Measurements from ENCODE around the gene HOXC5. TPM values are rescaled to one million over a fixed set of nuclear protein-coding genes. Genes with fewer than 3 reads are reported as not detected.
A peak's percentile ranks its signal among the peaks of the same experiment; 100 is the strongest.

HOXC5 gene
- total RNA-seq, 1 experiment from 2014 or later = 1.1 TPM

DNA sequence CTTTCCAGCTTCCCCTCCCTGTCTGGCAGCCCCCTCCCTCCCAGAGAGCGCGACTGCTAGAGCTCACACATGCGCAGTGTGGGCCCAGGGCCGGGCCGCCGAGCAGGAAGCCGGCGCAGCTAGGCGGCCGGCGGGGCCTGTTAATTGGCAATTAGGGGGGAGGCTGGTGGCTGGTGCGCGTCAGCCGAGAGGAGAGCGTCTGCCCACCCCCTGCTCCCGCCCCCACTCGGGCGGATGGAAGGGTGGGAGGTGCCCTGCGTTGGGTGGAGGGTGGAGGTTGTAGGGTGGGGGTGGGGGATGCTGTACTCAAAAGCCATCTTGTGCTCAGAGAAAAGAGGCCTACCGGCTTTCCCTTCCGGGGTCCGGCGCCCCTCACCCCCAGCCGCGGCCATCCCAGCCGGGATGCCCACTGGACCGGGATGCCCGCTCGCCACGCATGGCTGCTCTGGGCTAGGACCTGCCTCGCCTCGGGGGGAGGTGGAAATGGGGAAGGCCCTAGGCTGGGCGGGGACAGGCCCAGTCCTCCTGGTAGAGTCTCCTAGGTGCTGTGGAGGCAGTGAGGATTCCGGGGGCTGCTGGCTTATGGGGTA lies 14.9 kb upstream of the HOXC5 start:
- Histone ChIP-seq H3K27me3 (ENCODE audit: insufficient read depth, low read length) (no peaks in the 10 kb centered on the region), H3K79me2 (ENCODE audit: insufficient read depth, low read length) (no peaks in the 10 kb centered on the region), H3K27ac (ENCODE audit: low read depth, low read length) (peak overlapping the region; percentile 94), H3K9ac (ENCODE audit: low read length) (peak overlapping the region; percentile 94), H3K9me3 (ENCODE audit: control insufficient read depth in 1 of 2, insufficient read depth in 1 of 2, low read depth in 1 of 2, low read length in 2 of 2) (no peaks in the 10 kb centered on the region), H3K36me3 (ENCODE audit: control insufficient read depth in 1 of 2, insufficient read depth in 2 of 2, low read length in 2 of 2) (no peaks in the 10 kb centered on the region), H3K4me1 (ENCODE audit: control insufficient read depth in 1 of 2, insufficient read depth in 2 of 2, low read length in 2 of 2) (peaks cover 24 to 44% of the 10 kb centered on the region in 2 experiments), H3K9me2 (ENCODE audit: insufficient read depth) (no peaks in the 10 kb centered on the region), H3K4me3 (replicated peaks in 1 of 2; ENCODE audit: low read depth in 1 of 2, low read length in 2 of 2) (peak overlapping the region; percentile 76 to 88), H3K4me2 (ENCODE audit: low read length) (peak overlapping the region; percentile 99), H2AFZ (ENCODE audit: low read depth, low read length, poor library complexity, severe bottlenecking) (no peak overlapping the region), H4K20me1 (ENCODE audit: insufficient read depth) (no peaks in the 10 kb centered on the region)
- peak; percentile 84 for DNase-seq (ENCODE audit: low read depth, low spot score)
- BruUV-seq (replicated peaks) = no TSS peak
- ChIA-PET POLR2A (interaction anchor here (0.5 to 2.4 kb wide), 15 partner anchors 8 to 356 kb away, joined by 3 to 23 read pairs (median 4); partner anchors contain the start of genes HOXC8, HOXC9 and SMUG1), RAD21 (ENCODE audit: low non-redundant PET in 1 of 2, low total read pairs in 2 of 2, uncharacterized antibody in 2 of 2, unreplicated experiment in 2 of 2) (interaction anchor here (0.6 to 1.3 kb wide), 11 partner anchors 10 to 202 kb away, joined by 3 to 9 read pairs (median 4); no protein-coding TSS in a partner anchor), CTCF (interaction anchor here (0.6 to 4.3 kb wide), 23 partner anchors 10 to 351 kb away, joined by 3 to 43 read pairs (median 4); partner anchors contain the start of genes HOXC10, HOXC5, HOXC6 and HOXC9)
- ATAC-seq = peak; percentile 80
- intact Hi-C loops (cut with micrococcal nuclease) = no loop called here
- TF ChIP-seq SRF (IDR thresholded peaks at IDR 0.05; ENCODE audit: low read depth) (no peak), EZH2phosphoT487 (IDR thresholded peaks at IDR 0.05; ENCODE audit: borderline replicate concordance) (no peak), EGR1 (IDR thresholded peaks at IDR 0.05; ENCODE audit: low read depth) (peak; percentile 84), POLR2AphosphoS5 (IDR thresholded peaks at IDR 0.05; ENCODE audit: low read depth, low read length) (peak; percentile 59), TCF7L2 (IDR thresholded peaks at IDR 0.05; ENCODE audit: borderline replicate concordance, extremely low read depth, insufficient read depth, insufficient read length) (peak; percentile 26), SIN3A (IDR thresholded peaks at IDR 0.05; ENCODE audit: low read depth) (no peak), CEBPB (IDR thresholded peaks at IDR 0.05; ENCODE audit: low read depth) (no peak), SP1 (IDR thresholded peaks at IDR 0.05; ENCODE audit: low read depth) (no peak), ZNF274 (IDR thresholded peaks at IDR 0.05; ENCODE audit: low read depth, low read length) (no peak), POLR2A (IDR thresholded peaks at IDR 0.05; ENCODE audit: borderline replicate concordance, extremely low read depth, insufficient read depth, insufficient read length) (peak; percentile 56), YY1 (IDR thresholded peaks at IDR 0.05; ENCODE audit: extremely low read depth, insufficient replicate concordance, low read depth, low read length) (peak; percentile 7), ELF1 (IDR thresholded peaks at IDR 0.05; ENCODE audit: borderline replicate concordance, low read depth) (no peak), FOSL1 (IDR thresholded peaks at IDR 0.05; ENCODE audit: low read depth) (no peak), JUND (IDR thresholded peaks at IDR 0.05) (no peak)
- TF ChIP-seq, protein P1, sequence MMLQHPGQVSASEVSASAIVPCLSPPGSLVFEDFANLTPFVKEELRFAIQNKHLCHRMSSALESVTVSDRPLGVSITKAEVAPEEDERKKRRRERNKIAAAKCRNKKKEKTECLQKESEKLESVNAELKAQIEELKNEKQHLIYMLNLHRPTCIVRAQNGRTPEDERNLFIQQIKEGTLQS (IDR thresholded peaks at IDR 0.05) = no peak
- TF ChIP-seq, protein P2, sequence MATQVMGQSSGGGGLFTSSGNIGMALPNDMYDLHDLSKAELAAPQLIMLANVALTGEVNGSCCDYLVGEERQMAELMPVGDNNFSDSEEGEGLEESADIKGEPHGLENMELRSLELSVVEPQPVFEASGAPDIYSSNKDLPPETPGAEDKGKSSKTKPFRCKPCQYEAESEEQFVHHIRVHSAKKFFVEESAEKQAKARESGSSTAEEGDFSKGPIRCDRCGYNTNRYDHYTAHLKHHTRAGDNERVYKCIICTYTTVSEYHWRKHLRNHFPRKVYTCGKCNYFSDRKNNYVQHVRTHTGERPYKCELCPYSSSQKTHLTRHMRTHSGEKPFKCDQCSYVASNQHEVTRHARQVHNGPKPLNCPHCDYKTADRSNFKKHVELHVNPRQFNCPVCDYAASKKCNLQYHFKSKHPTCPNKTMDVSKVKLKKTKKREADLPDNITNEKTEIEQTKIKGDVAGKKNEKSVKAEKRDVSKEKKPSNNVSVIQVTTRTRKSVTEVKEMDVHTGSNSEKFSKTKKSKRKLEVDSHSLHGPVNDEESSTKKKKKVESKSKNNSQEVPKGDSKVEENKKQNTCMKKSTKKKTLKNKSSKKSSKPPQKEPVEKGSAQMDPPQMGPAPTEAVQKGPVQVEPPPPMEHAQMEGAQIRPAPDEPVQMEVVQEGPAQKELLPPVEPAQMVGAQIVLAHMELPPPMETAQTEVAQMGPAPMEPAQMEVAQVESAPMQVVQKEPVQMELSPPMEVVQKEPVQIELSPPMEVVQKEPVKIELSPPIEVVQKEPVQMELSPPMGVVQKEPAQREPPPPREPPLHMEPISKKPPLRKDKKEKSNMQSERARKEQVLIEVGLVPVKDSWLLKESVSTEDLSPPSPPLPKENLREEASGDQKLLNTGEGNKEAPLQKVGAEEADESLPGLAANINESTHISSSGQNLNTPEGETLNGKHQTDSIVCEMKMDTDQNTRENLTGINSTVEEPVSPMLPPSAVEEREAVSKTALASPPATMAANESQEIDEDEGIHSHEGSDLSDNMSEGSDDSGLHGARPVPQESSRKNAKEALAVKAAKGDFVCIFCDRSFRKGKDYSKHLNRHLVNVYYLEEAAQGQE (IDR thresholded peaks at IDR 0.05; ENCODE audit: low read depth) = no peak
- TF ChIP-seq, protein P3, sequence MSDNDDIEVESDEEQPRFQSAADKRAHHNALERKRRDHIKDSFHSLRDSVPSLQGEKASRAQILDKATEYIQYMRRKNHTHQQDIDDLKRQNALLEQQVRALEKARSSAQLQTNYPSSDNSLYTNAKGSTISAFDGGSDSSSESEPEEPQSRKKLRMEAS (IDR thresholded peaks at IDR 0.05) = no peak
- TF ChIP-seq, protein P4, sequence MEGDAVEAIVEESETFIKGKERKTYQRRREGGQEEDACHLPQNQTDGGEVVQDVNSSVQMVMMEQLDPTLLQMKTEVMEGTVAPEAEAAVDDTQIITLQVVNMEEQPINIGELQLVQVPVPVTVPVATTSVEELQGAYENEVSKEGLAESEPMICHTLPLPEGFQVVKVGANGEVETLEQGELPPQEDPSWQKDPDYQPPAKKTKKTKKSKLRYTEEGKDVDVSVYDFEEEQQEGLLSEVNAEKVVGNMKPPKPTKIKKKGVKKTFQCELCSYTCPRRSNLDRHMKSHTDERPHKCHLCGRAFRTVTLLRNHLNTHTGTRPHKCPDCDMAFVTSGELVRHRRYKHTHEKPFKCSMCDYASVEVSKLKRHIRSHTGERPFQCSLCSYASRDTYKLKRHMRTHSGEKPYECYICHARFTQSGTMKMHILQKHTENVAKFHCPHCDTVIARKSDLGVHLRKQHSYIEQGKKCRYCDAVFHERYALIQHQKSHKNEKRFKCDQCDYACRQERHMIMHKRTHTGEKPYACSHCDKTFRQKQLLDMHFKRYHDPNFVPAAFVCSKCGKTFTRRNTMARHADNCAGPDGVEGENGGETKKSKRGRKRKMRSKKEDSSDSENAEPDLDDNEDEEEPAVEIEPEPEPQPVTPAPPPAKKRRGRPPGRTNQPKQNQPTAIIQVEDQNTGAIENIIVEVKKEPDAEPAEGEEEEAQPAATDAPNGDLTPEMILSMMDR (IDR thresholded peaks at IDR 0.05 in 2 of 3, conservative IDR thresholded peaks at IDR 0.05 in 1 of 3; ENCODE audit: borderline replicate concordance in 1 of 3, insufficient read depth in 1 of 3, low read depth in 2 of 3, low read length in 2 of 3) = no peak
- TF ChIP-seq, protein P5, sequence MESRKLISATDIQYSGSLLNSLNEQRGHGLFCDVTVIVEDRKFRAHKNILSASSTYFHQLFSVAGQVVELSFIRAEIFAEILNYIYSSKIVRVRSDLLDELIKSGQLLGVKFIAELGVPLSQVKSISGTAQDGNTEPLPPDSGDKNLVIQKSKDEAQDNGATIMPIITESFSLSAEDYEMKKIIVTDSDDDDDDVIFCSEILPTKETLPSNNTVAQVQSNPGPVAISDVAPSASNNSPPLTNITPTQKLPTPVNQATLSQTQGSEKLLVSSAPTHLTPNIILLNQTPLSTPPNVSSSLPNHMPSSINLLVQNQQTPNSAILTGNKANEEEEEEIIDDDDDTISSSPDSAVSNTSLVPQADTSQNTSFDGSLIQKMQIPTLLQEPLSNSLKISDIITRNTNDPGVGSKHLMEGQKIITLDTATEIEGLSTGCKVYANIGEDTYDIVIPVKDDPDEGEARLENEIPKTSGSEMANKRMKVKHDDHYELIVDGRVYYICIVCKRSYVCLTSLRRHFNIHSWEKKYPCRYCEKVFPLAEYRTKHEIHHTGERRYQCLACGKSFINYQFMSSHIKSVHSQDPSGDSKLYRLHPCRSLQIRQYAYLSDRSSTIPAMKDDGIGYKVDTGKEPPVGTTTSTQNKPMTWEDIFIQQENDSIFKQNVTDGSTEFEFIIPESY (IDR thresholded peaks at IDR 0.05; ENCODE audit: extremely low read depth, insufficient replicate concordance, low read length) = no peak

Measured in HCT116 (cell line).